GM12874 (cell line): ENCODE measurements around the gene TOE1.

Experiments used
- CTCF ChIP-seq: IDR thresholded peaks from 2 replicates; pipeline ENCODE4 v1.5.1; 2011; ENCODE audit warnings: low read depth, mild to moderate bottlenecking, control low read depth, low read length, moderate library complexity; ENCODE audit not compliant: insufficient read depth

Gene TOE1

GRCh38 chr1:45339789-45340558 is at the start of gene TOE1, which contains the start of gene MUTYH:
TSS of gene TOE1 (plus strand) at chr1:45340170. CDS start at chr1:45340253, 83 bp downstream.
TSS of gene MUTYH (minus strand) at chr1:45340440. CDS start at chr1:45334505, 5,935 bp downstream.
- TF ChIP-seq CTCF, result no peak

GRCh38 chr1:45291716-45292115 is 48.3 kb upstream of the TOE1 start:
- TF ChIP-seq CTCF, result no peak

- no peak for TF ChIP-seq CTCF
Measured at GRCh38 chr1:45297666-45298356, 42.2 kb upstream of the TOE1 start.

GRCh38 chr1:45299296-45299695 is 40.7 kb upstream of the TOE1 start:
- TF ChIP-seq CTCF, result no peak

- TF ChIP-seq CTCF, result peak; percentile 67
Measured at GRCh38 chr1:45299981-45300668, 39.8 kb upstream of the TOE1 start.

GRCh38 chr1:45300669-45300997 is 39.3 kb upstream of the TOE1 start:
- TF ChIP-seq CTCF, result no peak

GRCh38 chr1:45302505-45303150 is 37.3 kb upstream of the TOE1 start:
- no peak for TF ChIP-seq CTCF
